Heart left ventricle (tissue), 13 donors: ENCODE measurements around the gene FRK.

Source experiments
- CTCF ChIP-seq, 12 donors: fragments of 200-600 bp; sonication (generic) in 4 of 12; IDR thresholded peaks; one replicate each; pipeline versions ENCODE4 v1.5.0 to v1.8.0; 2018 to 2022; ENCODE audit warnings: antibody characterized with exemption in 12 of 12, mild to moderate bottlenecking in 5 of 12
- POLR2A ChIP-seq, 2 donors: fragments of 450-650 bp; IDR thresholded peaks; one replicate each; pipeline ENCODE4 v1.6.1; 2017; ENCODE audit warnings: antibody characterized with exemption in 2 of 2, mild to moderate bottlenecking in 2 of 2, moderate library complexity in 2 of 2
- donor health status: ischemic (EF 13 %, LVEDD 7.1; RV severe dilation, severe dysfunction).
- donor health status: DM: no; HTN: yes; CAD: no.
- donor health status: DM: no; HTN: no; CAD: no.
- donor health status: ischemic (EF 25% LVEDD 6.9; RV normal size, moderate dysfunction).
- donor health status: ischemic (EF 25% LVEDD 5.7; RV mildly dilated, moderate dysfunction).
- donor health status: ischemic (EF 35%, LVEDD 5.7; RV mildly dilated, moderate dysfunction).
- donor health status: nonischemic (EF 11% LVEDD 7.7; RV severe dilation, severe dysfunction).
- donor health status: DM: yes; HTN: yes; CAD: no.
- donor health status: PGD.
- donor health status: ischemic (EF 29% LVEDD 5.4; RV normal size, mild dysfunction).
- donor health status: nonischemic (EF 23%, LVEDD 6.1; RV moderate dilation, normal function).

- TF ChIP-seq CTCF (IDR thresholded peaks at IDR 0.05), result no peak
- no peak for TF ChIP-seq POLR2A (IDR thresholded peaks at IDR 0.05)
Observed at GRCh38 chr6:115891750-115892149, 168.9 kb downstream of the FRK start.
